Neural progenitor cell (in vitro differentiated cells): ENCODE measurements around the gene RNF187.

ENCODE experiments used
- CTCF ChIP-seq: fragments of 200-600 bp; sonication (generic); IDR thresholded peaks from 2 replicates; pipeline ENCODE4 v1.5.1; 2017; ENCODE audit warnings: antibody characterized with exemption, mild to moderate bottlenecking
- EZH2 ChIP-seq: fragments of 200-600 bp; sonication (generic); IDR thresholded peaks from 2 replicates; pipeline ENCODE4 v1.6.1; 2017; ENCODE audit warnings: antibody characterized with exemption, mild to moderate bottlenecking, moderate library complexity
- EZH2phosphoT487 ChIP-seq: fragments of 200-600 bp; sonication (generic); IDR thresholded peaks from 2 replicates; pipeline ENCODE4 v1.6.1; 2017; ENCODE audit warnings: antibody characterized with exemption

- TF ChIP-seq CTCF (no peak), EZH2phosphoT487 (no peak), EZH2 (no peak)
These were observed 23.1 kb downstream of the RNF187 start for GRCh38 chr1:228510101-228510802.
